Skin of body (tissue), 2 donors: ENCODE data around the gene EPS8L3. TPM values are rescaled to one million over a fixed set of nuclear protein-coding genes. Genes with fewer than 3 reads are reported as not detected.
A peak's percentile ranks its signal among the peaks of the same experiment; 100 is the strongest.

ENCODE experiments used
- DNase-seq: peaks from one replicate; lab custom pipeline; 2025; lab: John Stamatoyannopoulos, UW
- total RNA-seq: library from RNA; depleted of rRNA; stranded (reverse); fragments of >200 nt; gene quantifications from one replicate; pipeline ENCODE4 v1.2.3, GENCODE V29; 2014

The EPS8L3 gene
- total RNA-seq, 1 donor from 2014 or later = not detected

GRCh38 chr1:109739738-109740614 is 23.7 kb downstream of the EPS8L3 start:
- DNase-seq = peak; percentile 59

GRCh38 chr1:109733236-109733870 is 30.4 kb downstream of the EPS8L3 start:
- no peak for DNase-seq

- no peak for DNase-seq
Measured at GRCh38 chr1:109732390-109732881, 31.3 kb downstream of the EPS8L3 start.

GRCh38 chr1:109730666-109731065 is 33.1 kb downstream of the EPS8L3 start:
- no peak for DNase-seq

GRCh38 chr1:109728870-109729269 is 34.9 kb downstream of the EPS8L3 start:
- DNase-seq = no peak

GRCh38 chr1:109726728-109727373 is 36.9 kb downstream of the EPS8L3 start:
- DNase-seq = no peak

GRCh38 chr1:109726007-109726406 is 37.7 kb downstream of the EPS8L3 start:
- DNase-seq = no peak

GRCh38 chr1:109725510-109725909 is 38.2 kb downstream of the EPS8L3 start:
- DNase-seq = no peak

- no peak for DNase-seq
Measured at GRCh38 chr1:109724933-109725332, 38.8 kb downstream of the EPS8L3 start.

- no peak for DNase-seq
Measured at GRCh38 chr1:109722908-109723691, 40.6 kb downstream of the EPS8L3 start.

- no peak for DNase-seq
Measured at GRCh38 chr1:109721971-109722370, 41.8 kb downstream of the EPS8L3 start.

GRCh38 chr1:109721042-109721441 is 42.7 kb downstream of the EPS8L3 start:
- DNase-seq = no peak

GRCh38 chr1:109719337-109719837 is 44.3 kb downstream of the EPS8L3 start:
- DNase-seq = no peak

- no peak for DNase-seq
Measured at GRCh38 chr1:109718495-109718894, 45.2 kb downstream of the EPS8L3 start.

GRCh38 chr1:109717729-109718128 is 46.0 kb downstream of the EPS8L3 start:
- DNase-seq = no peak

GRCh38 chr1:109716570-109717090 is 47.1 kb downstream of the EPS8L3 start:
- DNase-seq = no peak

- no peak for DNase-seq
Measured at GRCh38 chr1:109716121-109716520, 47.6 kb downstream of the EPS8L3 start.

- no peak for DNase-seq
Measured at GRCh38 chr1:109714661-109715372, 48.9 kb downstream of the EPS8L3 start.

- DNase-seq = no peak
Measured at GRCh38 chr1:109713636-109714035, 50.1 kb downstream of the EPS8L3 start.

GRCh38 chr1:109712321-109712864 is 51.3 kb downstream of the EPS8L3 start:
- no peak for DNase-seq
